Muscle of arm (tissue), 12 donors: ENCODE data around the gene TXNIP. TPM values are rescaled to one million over a fixed set of nuclear protein-coding genes. Genes with fewer than 3 reads are reported as not detected.

Experiments used
- DNase-seq: peaks from one replicate; pipeline ENCODE4 v3.0.0-alpha.2; 2013
- polyA plus RNA-seq, 12 donors: library from polyadenylated mRNA; unstranded; fragments of 120-200 nt; gene quantifications; one replicate each; pipeline ENCODE4 v1.2.1, GENCODE V29; 2013; ENCODE audit not compliant: insufficient read length in 12 of 12

The TXNIP gene
- polyA plus RNA-seq, 12 donors = 241 to 361 (median 276) TPM; not detected in 1

- DNase-seq = no peak
These were observed 29.1 kb downstream of the TXNIP start for GRCh38 chr1:145967288-145967687.

- no peak for DNase-seq
These were observed 31.1 kb downstream of the TXNIP start for GRCh38 chr1:145965119-145965744.

GRCh38 chr1:145964328-145965118 lies 31.9 kb downstream of the TXNIP start, which contains the start of the genes ANKRD34A and POLR3GL:
ANKRD34A (minus strand) TSS chr1:145964575; CDS start chr1:145961759, 2,816 bp downstream.
POLR3GL (plus strand) TSS chr1:145964690; CDS start chr1:145974866, 10,176 bp downstream.
- DNase-seq = peak; percentile 94

- no peak for DNase-seq
These were observed 32.9 kb downstream of the TXNIP start for GRCh38 chr1:145963265-145964019.

GRCh38 chr1:145962157-145963102 lies 33.9 kb downstream of the TXNIP start:
- no peak for DNase-seq

GRCh38 chr1:145961425-145962156 lies 34.8 kb downstream of the TXNIP start:
- no peak for DNase-seq

- no peak for DNase-seq
These were observed 35.3 kb downstream of the TXNIP start for GRCh38 chr1:145961109-145961424.

- DNase-seq = peak; percentile 79
These were observed 35.8 kb downstream of the TXNIP start for GRCh38 chr1:145960468-145961108.

GRCh38 chr1:145959957-145960467 lies 36.4 kb downstream of the TXNIP start:
- no peak for DNase-seq

- DNase-seq = no peak
These were observed 37.0 kb downstream of the TXNIP start for GRCh38 chr1:145959333-145959732.

GRCh38 chr1:145958734-145959133 lies 37.6 kb downstream of the TXNIP start:
- no peak for DNase-seq

- DNase-seq = peak; percentile 97
These were observed 38.7 kb downstream of the TXNIP start, which contains the start of gene LIX1L for GRCh38 chr1:145957443-145958319. LIX1L (minus strand) TSS chr1:145958017; CDS start chr1:145957927, 90 bp downstream.

GRCh38 chr1:145956781-145957442 lies 39.5 kb downstream of the TXNIP start:
- peak; percentile 77 for DNase-seq

- DNase-seq = no peak
These were observed 40.0 kb downstream of the TXNIP start for GRCh38 chr1:145956361-145956760.

GRCh38 chr1:145955436-145955835 lies 40.9 kb downstream of the TXNIP start:
- peak; percentile 60 for DNase-seq

GRCh38 chr1:145953861-145954260 lies 42.5 kb downstream of the TXNIP start:
- DNase-seq = no peak

- no peak for DNase-seq
These were observed 43.5 kb downstream of the TXNIP start for GRCh38 chr1:145952903-145953302.

- DNase-seq = no peak
These were observed 44.9 kb downstream of the TXNIP start for GRCh38 chr1:145951526-145951925.
